Measurements from ENCODE around the gene PPARD. TPM values are rescaled to one million over a fixed set of nuclear protein-coding genes. Genes with fewer than 3 reads are reported as not detected.
A peak's percentile ranks its signal among the peaks of the same experiment; 100 is the strongest.

PPARD gene
- total and polyA plus RNA-seq, 2 donors (not counting 1 experiment from before 2014, with no cell fraction given), result 14.8 to 16.3 TPM

DNA sequence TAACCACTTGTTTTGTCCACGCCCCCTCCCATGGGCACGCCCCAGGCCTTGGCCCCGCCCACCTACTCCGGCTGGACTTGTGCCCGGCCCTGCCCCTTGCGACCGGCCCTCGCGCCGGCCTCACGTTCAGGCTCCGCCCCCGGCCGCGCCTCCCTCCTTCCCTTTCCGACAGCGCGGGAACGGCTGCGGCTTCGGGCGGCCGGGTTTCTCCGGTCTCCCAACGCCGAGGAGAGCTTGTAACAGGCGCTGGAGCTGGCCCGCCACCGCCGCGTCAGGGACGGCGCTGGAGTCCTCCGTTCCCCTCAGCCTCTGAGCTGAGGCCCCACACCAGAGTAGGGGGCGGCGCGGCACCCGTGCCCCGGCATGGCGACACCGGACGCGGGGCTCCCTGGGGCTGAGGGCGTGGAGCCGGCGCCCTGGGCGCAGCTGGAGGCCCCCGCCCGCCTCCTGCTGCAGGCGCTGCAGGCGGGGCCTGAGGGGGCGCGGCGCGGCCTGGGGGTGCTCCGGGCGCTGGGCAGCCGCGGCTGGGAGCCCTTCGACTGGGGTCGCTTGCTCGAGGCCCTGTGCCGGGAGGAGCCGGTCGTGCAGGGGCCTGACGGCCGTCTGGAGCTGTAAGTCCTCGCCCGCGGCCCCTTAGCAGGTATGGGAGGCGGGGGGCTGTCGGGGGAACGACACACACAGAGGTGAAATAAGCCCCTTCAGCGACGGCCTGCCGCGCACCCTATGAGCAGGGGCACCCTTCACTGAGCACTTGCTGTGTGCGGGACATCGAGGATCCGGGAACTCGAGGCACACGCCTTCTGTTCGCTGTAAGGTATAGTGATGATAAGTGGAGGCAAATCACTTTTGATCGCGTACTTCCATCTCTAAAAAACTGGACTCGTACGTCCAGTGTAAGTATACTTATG lies 110.1 kb downstream of the PPARD start, which contains the start of gene FANCE:
TSS of gene FANCE (plus strand) at position 156 of the 908 bp plus-strand sequence. CDS start at position 364, 208 bp downstream.
- H3K4me2 ChIP-seq (ENCODE audit: extremely low read depth, insufficient read depth, low read length), result peak within 1 kb of the TSS; percentile 81
- no peak for TF ChIP-seq EZH2 (IDR thresholded peaks at IDR 0.05; ENCODE audit: low read length, missing control alignments)
- TF ChIP-seq, protein P1, sequence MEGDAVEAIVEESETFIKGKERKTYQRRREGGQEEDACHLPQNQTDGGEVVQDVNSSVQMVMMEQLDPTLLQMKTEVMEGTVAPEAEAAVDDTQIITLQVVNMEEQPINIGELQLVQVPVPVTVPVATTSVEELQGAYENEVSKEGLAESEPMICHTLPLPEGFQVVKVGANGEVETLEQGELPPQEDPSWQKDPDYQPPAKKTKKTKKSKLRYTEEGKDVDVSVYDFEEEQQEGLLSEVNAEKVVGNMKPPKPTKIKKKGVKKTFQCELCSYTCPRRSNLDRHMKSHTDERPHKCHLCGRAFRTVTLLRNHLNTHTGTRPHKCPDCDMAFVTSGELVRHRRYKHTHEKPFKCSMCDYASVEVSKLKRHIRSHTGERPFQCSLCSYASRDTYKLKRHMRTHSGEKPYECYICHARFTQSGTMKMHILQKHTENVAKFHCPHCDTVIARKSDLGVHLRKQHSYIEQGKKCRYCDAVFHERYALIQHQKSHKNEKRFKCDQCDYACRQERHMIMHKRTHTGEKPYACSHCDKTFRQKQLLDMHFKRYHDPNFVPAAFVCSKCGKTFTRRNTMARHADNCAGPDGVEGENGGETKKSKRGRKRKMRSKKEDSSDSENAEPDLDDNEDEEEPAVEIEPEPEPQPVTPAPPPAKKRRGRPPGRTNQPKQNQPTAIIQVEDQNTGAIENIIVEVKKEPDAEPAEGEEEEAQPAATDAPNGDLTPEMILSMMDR (conservative IDR thresholded peaks at IDR 0.05 in 1 of 2, IDR thresholded peaks at IDR 0.05 in 1 of 2; ENCODE audit: low read depth in 1 of 2, low read length in 2 of 2), result no peak
- H3K27me3 ChIP-seq (ENCODE audit: control insufficient read depth, insufficient read depth, low read length), result no peaks in the 10 kb centered on the region
- H4K20me1 ChIP-seq (ENCODE audit: control insufficient read depth, extremely low read depth, insufficient read depth, low read length), result no peaks in the 10 kb centered on the region
- peak; percentile 82 to 90 for DNase-seq (ENCODE audit: low read depth in 2 of 2)
- no peaks in the 10 kb centered on the region for H3K79me2 ChIP-seq (ENCODE audit: control insufficient read depth, insufficient read depth, low read length)
- no peaks in the 10 kb centered on the region for H3K36me3 ChIP-seq (ENCODE audit: control insufficient read depth, insufficient read depth, low read length)
- no peaks in the 10 kb centered on the region for H3K9me3 ChIP-seq (ENCODE audit: control insufficient read depth, insufficient read depth, low read depth, low read length)
- peak within 1 kb of the TSS; percentile 40 for H3K27ac ChIP-seq (ENCODE audit: insufficient read depth, low read length)
- H3K4me3 ChIP-seq (replicated peaks in 1 of 4; ENCODE audit: control extremely low read depth in 1 of 4, insufficient read depth in 1 of 4, low read depth in 3 of 4, low read length in 4 of 4), result peak within 1 kb of the TSS; percentile 64 to 84 (median 66)
- H2AFZ ChIP-seq (ENCODE audit: low read length), result peak within 1 kb of the TSS; percentile 81
- peaks cover 2% of the 10 kb centered on the region for H3K4me1 ChIP-seq (ENCODE audit: control insufficient read depth, extremely low read depth, insufficient read depth, low read length)
- peak within 1 kb of the TSS; percentile 51 for H3K9ac ChIP-seq (ENCODE audit: insufficient read depth, low read length)

DNA sequence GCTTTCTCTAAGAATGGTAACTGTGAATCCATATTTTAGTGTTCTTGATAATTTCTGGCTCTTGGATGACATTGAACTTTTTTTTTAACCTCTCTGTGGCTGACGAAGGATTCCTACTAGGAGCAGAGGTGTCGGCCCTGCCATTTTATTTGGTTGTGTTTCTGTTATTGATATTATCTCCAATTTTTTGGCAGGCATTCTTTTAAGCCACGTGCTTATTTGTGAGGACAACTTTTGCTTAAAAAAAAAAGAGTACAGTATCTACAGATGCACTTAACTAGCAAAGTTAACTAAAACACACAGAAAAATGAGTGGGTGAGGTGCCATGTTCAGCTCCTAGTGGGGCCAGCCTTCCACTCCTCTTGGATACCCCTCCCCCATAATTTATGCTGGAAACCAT lies 110.9 kb downstream of the PPARD start:
- peak overlapping the region; percentile 46 for H3K4me2 ChIP-seq (ENCODE audit: extremely low read depth, insufficient read depth, low read length)
- peak overlapping the region; percentile 64 to 84 (median 66) for H3K4me3 ChIP-seq (replicated peaks in 1 of 4; ENCODE audit: control extremely low read depth in 1 of 4, insufficient read depth in 1 of 4, low read depth in 3 of 4, low read length in 4 of 4)
- H2AFZ ChIP-seq (ENCODE audit: low read length), result peak overlapping the region; percentile 3
- DNase-seq (ENCODE audit: low read depth in 2 of 2), result no peak
- peaks cover 2% of the 10 kb centered on the region for H3K36me3 ChIP-seq (ENCODE audit: control insufficient read depth, insufficient read depth, low read length)
- H4K20me1 ChIP-seq (ENCODE audit: control insufficient read depth, extremely low read depth, insufficient read depth, low read length), result no peaks in the 10 kb centered on the region
- H3K27ac ChIP-seq (ENCODE audit: insufficient read depth, low read length), result no peak overlapping the region
- H3K27me3 ChIP-seq (ENCODE audit: control insufficient read depth, insufficient read depth, low read length), result no peaks in the 10 kb centered on the region
- no peak overlapping the region for H3K9ac ChIP-seq (ENCODE audit: insufficient read depth, low read length)
- TF ChIP-seq, protein P1 (conservative IDR thresholded peaks at IDR 0.05 in 1 of 2, IDR thresholded peaks at IDR 0.05 in 1 of 2; ENCODE audit: low read depth in 1 of 2, low read length in 2 of 2), result no peak
- no peak for TF ChIP-seq EZH2 (IDR thresholded peaks at IDR 0.05; ENCODE audit: low read length, missing control alignments)
- no peaks in the 10 kb centered on the region for H3K9me3 ChIP-seq (ENCODE audit: control insufficient read depth, insufficient read depth, low read depth, low read length)
- no peaks in the 10 kb centered on the region for H3K79me2 ChIP-seq (ENCODE audit: control insufficient read depth, insufficient read depth, low read length)
- H3K4me1 ChIP-seq (ENCODE audit: control insufficient read depth, extremely low read depth, insufficient read depth, low read length), result peaks cover 2% of the 10 kb centered on the region

DNA sequence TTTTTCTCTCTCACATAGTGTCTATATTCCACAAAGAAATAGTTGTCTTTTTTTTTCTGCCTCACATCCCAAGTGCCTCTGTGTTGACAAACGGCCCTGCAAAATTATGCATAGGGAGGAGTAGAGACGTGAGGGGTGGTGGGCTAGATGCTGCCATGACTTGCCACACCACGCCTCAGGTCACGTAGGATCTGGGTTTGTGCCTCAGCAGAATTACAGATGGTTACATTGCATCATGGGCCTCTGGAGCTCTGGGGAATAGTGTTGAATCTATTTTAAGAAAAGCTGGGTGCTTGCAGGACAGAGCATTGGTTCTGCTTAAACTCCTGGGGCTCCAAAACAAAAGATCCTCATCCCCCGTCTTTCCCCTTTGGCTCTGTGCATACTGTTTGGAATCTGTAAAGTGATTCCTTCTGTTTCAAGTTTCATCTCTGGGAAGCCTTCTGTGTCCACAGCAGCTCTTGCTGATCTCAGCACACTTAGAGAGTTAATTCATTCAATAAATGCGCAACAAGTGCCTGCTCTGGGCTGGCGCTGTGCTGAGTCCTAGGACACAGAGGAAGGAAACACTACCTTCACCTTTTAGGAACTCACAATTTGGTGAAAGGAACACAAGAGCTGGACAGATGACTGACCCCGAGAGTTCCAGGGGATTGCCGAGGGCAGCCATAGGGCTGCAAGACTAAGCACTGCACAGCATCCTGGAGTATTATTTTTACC lies 112.2 kb downstream of the PPARD start:
- no peaks in the 10 kb centered on the region for H3K9me3 ChIP-seq (ENCODE audit: control insufficient read depth, insufficient read depth, low read depth, low read length)
- no peak overlapping the region for H2AFZ ChIP-seq (ENCODE audit: low read length)
- H3K36me3 ChIP-seq (ENCODE audit: control insufficient read depth, insufficient read depth, low read length), result peaks cover 4% of the 10 kb centered on the region
- no peak overlapping the region for H3K4me3 ChIP-seq (replicated peaks in 1 of 4; ENCODE audit: control extremely low read depth in 1 of 4, insufficient read depth in 1 of 4, low read depth in 3 of 4, low read length in 4 of 4)
- H3K79me2 ChIP-seq (ENCODE audit: control insufficient read depth, insufficient read depth, low read length), result no peaks in the 10 kb centered on the region
- peak overlapping the region; percentile 29 for H3K4me2 ChIP-seq (ENCODE audit: extremely low read depth, insufficient read depth, low read length)
- no peak for DNase-seq (ENCODE audit: low read depth in 2 of 2)
- H3K27ac ChIP-seq (ENCODE audit: insufficient read depth, low read length), result no peak overlapping the region
- peaks cover 2% of the 10 kb centered on the region for H3K4me1 ChIP-seq (ENCODE audit: control insufficient read depth, extremely low read depth, insufficient read depth, low read length)
- TF ChIP-seq EZH2 (IDR thresholded peaks at IDR 0.05; ENCODE audit: low read length, missing control alignments), result no peak
- TF ChIP-seq, protein P1 (conservative IDR thresholded peaks at IDR 0.05 in 1 of 2, IDR thresholded peaks at IDR 0.05 in 1 of 2; ENCODE audit: low read depth in 1 of 2, low read length in 2 of 2), result no peak
- H4K20me1 ChIP-seq (ENCODE audit: control insufficient read depth, extremely low read depth, insufficient read depth, low read length), result no peaks in the 10 kb centered on the region
- no peak overlapping the region for H3K9ac ChIP-seq (ENCODE audit: insufficient read depth, low read length)
- no peaks in the 10 kb centered on the region for H3K27me3 ChIP-seq (ENCODE audit: control insufficient read depth, insufficient read depth, low read length)
